Measurements from ENCODE around the gene CMTM8. TPM values are rescaled to one million over a fixed set of nuclear protein-coding genes. Genes with fewer than 3 reads are reported as not detected.
"Not testable (repeated sequence)": the region's sequence is repeated elsewhere in the genome, so short reads cannot be mapped to it uniquely, and the experiment has no call there.

The CMTM8 gene
- polyA plus RNA-seq, 6 donors from 2014 or later, result 0.44 to 1.3 (median 0.53) TPM; not detected in 1

DNA sequence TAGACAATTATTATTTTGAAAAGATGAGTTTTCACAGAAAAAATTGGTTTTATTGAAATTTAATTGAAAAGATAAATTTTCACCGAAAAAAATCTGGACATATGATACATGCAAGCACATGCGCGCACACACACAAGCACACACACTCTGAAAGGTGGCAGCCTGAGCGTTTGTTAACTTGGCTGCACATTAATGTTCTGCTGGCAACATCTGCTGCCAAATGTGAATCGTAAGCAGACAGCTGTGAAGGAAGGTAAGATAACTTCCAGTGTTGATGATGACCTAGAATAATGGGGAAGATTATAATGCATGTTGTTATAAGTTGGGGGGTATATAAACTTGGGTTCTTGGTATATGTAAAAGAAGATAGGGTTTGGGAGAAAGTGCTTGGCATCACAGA lies 134.8 kb downstream of the CMTM8 start:
- no peak for ATAC-seq (ENCODE audit: low read depth in 2 of 2)
- H3K27me3 Mint-ChIP-seq, result no peaks in the 10 kb centered on the region
- no peaks in the 10 kb centered on the region for H3K36me3 Mint-ChIP-seq
- DNase-seq, result no peak
- no peaks in the 10 kb centered on the region for H3K9me3 Mint-ChIP-seq
- peaks cover 12 to 27% (median 18%) of the 10 kb centered on the region in 3 donors for H3K4me1 Mint-ChIP-seq
- no peak overlapping the region for H3K4me3 Mint-ChIP-seq
- H3K27ac Mint-ChIP-seq, result peak overlapping the region in 1 of 6 donors; percentile 29

DNA sequence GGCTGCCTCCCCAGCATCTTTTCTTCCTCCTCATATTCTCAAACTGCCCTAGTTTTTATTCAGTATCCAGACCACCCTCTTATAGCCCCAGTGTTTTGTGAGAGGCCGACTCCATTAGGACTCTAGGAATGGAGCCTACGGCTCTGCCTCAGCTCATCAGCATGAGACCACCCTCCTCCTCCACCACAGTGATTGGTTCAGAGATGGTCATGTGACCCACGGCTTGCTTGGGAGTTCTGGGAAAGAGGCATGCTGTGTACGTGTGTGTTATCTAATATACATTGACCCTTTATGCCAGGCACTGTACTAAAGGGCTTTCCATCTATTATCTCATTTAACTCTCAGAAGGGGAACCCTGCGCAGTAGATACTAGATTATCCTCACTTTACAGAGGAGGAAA lies 135.4 kb downstream of the CMTM8 start:
- H3K36me3 Mint-ChIP-seq, result no peaks in the 10 kb centered on the region
- peaks cover 12 to 27% (median 18%) of the 10 kb centered on the region in 3 donors for H3K4me1 Mint-ChIP-seq
- H3K4me3 Mint-ChIP-seq, result no peak overlapping the region
- DNase-seq, result no peak
- no peaks in the 10 kb centered on the region for H3K9me3 Mint-ChIP-seq
- ATAC-seq (ENCODE audit: low read depth in 2 of 2), result no peak
- H3K27me3 Mint-ChIP-seq, result no peaks in the 10 kb centered on the region
- H3K27ac Mint-ChIP-seq, result peak overlapping the region in 1 of 6 donors; percentile 29

DNA sequence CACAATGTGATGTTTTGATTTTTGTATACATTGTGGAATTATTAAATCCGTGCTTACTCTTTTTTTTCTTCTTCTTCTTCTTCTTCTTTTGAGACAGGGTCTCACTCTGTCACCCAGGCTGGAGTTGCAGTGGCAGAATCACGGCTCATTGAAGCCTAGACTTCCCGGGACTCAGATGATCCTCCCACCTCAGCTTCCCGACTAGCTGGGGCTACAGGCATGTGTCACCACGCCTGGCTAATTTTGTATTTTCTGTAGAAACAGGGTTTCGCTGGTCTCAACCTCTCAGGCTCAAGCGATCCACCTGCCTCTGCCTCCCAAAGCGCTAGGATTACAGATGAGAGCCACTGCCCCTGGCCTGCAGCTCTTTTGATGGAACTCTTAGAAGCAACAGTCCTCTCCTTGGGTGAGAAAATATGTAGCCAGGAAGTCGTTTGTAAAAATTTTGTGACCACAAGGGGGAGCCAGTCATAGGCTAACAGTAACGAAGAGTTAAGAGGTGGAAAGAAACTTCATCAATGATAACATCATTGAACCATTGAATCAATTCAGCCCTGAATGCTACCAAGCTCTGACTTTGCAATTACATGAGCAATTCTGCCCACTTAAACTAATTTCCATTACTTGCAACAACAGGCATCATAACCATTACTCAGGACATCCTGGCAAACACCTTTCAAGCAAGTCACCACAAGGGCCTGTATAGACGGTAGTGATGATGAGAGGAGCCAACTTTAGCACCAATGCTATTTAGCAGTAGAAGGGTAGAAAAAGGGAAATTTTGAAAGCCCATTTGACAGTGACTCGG lies 136.5 kb downstream of the CMTM8 start:
- Mint-ChIP-seq H3K9me3 (no peaks in the 10 kb centered on the region), H3K36me3 (no peaks in the 10 kb centered on the region), H3K27ac (peak overlapping the region; percentile 49 to 91 (median 60)), H3K27me3 (no peaks in the 10 kb centered on the region), H3K4me1 (peaks cover 12 to 29% (median 18%) of the 10 kb centered on the region in 3 donors), H3K4me3 (peak overlapping the region in 1 of 8 donors; percentile 51)
- ATAC-seq (ENCODE audit: low read depth in 2 of 2) (peak; percentile 61 to 75), DNase-seq (peak; percentile 73)

GRCh38 chr3:32375596-32375930 lies 137.1 kb downstream of the CMTM8 start:
- Mint-ChIP-seq H3K4me3 (no peak overlapping the region), H3K4me1 (peaks cover 12 to 25% (median 18%) of the 10 kb centered on the region in 3 donors), H3K36me3 (no peaks in the 10 kb centered on the region), H3K27ac (peak overlapping the region in 1 of 6 donors; percentile 57), H3K9me3 (no peaks in the 10 kb centered on the region), H3K27me3 (no peaks in the 10 kb centered on the region)
- ATAC-seq (ENCODE audit: low read depth in 2 of 2) (no peak), DNase-seq (no peak)

GRCh38 chr3:32376115-32376514 lies 137.6 kb downstream of the CMTM8 start:
- Mint-ChIP-seq H3K4me3 (no peak overlapping the region), H3K9me3 (no peaks in the 10 kb centered on the region), H3K4me1 (peaks cover 12 to 23% (median 18%) of the 10 kb centered on the region in 3 donors), H3K36me3 (no peaks in the 10 kb centered on the region), H3K27me3 (no peaks in the 10 kb centered on the region), H3K27ac (no peak overlapping the region)
- ATAC-seq (ENCODE audit: low read depth in 2 of 2), result no peak
- no peak for DNase-seq

DNA sequence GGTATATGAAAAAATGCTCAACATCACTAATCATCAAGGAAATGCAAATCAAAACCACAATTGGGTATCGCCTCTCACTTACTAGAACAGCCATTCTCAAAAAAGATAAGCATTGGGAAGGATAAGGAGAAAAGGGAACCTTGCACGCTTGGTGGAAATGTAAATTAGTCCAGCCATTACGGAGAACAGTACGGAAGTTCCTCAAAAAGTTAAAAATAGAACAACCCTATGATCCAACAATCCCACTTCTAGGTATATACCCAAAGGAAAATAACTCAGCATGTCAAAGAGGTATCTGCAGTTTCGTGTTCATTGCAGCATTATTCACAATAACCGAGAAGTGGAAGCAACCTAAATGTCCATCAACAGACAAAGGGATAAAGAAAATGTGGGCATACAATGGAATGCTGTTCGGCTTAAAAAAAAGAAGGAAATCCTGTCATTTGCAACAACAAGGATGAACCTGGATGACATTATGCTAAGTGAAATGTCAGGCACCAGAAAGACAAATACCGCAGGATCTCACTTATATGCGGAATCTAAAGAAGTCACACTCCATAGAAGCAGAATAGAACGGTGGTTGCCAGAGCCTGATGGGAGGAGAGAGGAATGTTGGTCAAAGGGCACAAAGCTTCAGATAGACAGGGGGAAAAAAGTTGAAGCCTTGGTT lies 141.5 kb downstream of the CMTM8 start:
- Mint-ChIP-seq H3K4me1 (peaks cover 10 to 19% (median 14%) of the 10 kb centered on the region in 3 donors), H3K36me3 (no peaks in the 10 kb centered on the region), H3K9me3 (no peaks in the 10 kb centered on the region), H3K4me3 (no peak overlapping the region), H3K27ac (no peak overlapping the region), H3K27me3 (peaks cover 0 to 4% (median 0%) of the 10 kb centered on the region in 3 donors)
- DNase-seq, result no peak
- ATAC-seq (ENCODE audit: low read depth in 2 of 2), result no peak

DNA sequence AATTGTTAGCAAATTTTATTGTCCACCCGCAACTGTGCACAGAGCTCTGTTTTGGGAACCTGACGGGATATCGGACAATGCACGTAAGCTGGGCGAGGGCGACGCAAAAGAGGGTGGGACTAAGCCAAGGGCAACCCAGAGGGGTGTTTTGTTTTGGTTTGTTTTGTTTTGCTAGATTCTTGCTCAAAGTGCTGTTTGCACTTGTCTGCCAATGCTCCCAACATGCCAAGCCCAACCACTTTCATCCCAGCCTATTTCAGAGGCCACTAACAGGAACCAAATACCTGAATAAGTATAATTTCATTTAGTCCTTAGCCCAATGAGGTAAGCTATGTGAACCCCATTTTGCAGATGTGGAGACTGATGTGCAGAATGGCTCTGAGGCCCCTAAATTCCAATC lies 143.4 kb downstream of the CMTM8 start:
- Mint-ChIP-seq H3K4me3 (no peak overlapping the region), H3K9me3 (no peaks in the 10 kb centered on the region), H3K4me1 (peaks cover 16 to 22% (median 16%) of the 10 kb centered on the region in 3 donors), H3K27ac (no peak overlapping the region), H3K27me3 (peaks cover 0 to 6% (median 0%) of the 10 kb centered on the region in 3 donors), H3K36me3 (no peaks in the 10 kb centered on the region)
- no peak for ATAC-seq (ENCODE audit: low read depth in 2 of 2)
- DNase-seq, result no peak

DNA sequence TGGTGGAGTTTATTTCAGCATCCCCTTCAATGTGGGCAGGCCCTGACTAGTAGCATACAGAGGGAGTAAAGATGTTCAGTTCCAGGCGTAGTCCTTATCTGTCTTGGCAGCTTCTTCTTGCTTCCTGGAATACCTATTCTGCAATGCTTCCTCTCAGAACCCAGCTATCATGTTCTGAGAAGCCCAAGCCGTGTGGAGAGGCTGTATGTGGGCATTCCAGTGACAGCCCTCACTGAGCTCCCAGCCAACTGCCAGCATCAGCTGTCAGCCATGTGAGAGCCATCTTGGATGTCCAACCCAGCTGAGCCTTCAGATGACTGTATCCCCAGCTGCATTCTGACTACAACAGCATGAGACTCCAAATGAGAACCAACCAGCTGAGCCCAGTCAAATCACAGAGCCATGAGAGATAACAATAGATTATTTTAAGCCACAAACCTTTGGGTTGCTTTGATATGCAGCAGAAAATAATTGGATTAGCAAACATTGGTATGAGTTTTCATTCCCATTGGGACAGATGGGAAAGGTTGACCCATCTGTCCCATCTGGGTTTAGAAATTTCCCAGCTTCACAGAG lies 144.7 kb downstream of the CMTM8 start:
- Mint-ChIP-seq H3K36me3 (no peaks in the 10 kb centered on the region), H3K4me1 (peaks cover 16 to 24% (median 16%) of the 10 kb centered on the region in 3 donors), H3K27me3 (peaks cover 0 to 6% (median 0%) of the 10 kb centered on the region in 3 donors), H3K27ac (peak overlapping the region in 2 of 6 donors; percentile 84 to 93), H3K4me3 (no peak overlapping the region), H3K9me3 (no peaks in the 10 kb centered on the region)
- DNase-seq (no peak), ATAC-seq (ENCODE audit: low read depth in 2 of 2) (no peak)

- Mint-ChIP-seq H3K27ac (peak overlapping the region in 5 of 6 donors; percentile 3 to 96 (median 93)), H3K9me3 (no peaks in the 10 kb centered on the region), H3K27me3 (peaks cover 0 to 6% (median 0%) of the 10 kb centered on the region in 3 donors), H3K36me3 (no peaks in the 10 kb centered on the region), H3K4me3 (peak overlapping the region in 4 of 8 donors; percentile 7 to 30 (median 18)), H3K4me1 (peaks cover 16 to 24% (median 20%) of the 10 kb centered on the region in 3 donors)
- ATAC-seq (ENCODE audit: low read depth in 2 of 2), result peak; percentile 85 to 88
- DNase-seq, result peak; percentile 32
Measured at GRCh38 chr3:32384938-32385337, 146.5 kb downstream of the CMTM8 start.

- peak overlapping the region in 3 of 6 donors; percentile 57 to 91 (median 57) for H3K27ac Mint-ChIP-seq
- no peak for DNase-seq
Measured at GRCh38 chr3:32387512-32387911, 149.0 kb downstream of the CMTM8 start.

DNA sequence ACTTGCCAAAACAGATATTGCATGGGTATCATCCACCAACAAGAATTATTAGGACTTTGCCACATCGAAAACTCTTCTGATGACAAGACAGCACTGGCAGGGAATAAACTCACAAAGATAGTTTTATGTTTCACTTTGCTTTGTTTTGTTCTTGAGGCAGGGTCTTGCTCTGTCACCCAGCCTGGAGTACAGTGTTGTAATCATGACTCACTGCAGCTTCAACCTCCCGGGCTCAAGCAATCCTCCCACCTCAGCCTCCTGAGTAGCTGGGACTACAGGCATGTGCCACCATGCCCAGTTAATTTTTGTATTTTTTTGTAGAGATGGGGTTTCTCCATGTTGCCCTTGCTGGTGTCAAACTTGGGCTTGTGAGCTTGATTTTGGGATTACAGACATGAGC lies 151.1 kb downstream of the CMTM8 start:
- H3K4me1 Mint-ChIP-seq, result peaks cover 45 to 49% (median 47%) of the 10 kb centered on the region in 3 donors
- peak overlapping the region in 3 of 8 donors; percentile 20 to 73 (median 22) for H3K4me3 Mint-ChIP-seq
- H3K36me3 Mint-ChIP-seq; H3K9me3 Mint-ChIP-seq; DNase-seq; H3K27me3 Mint-ChIP-seq; ATAC-seq (ENCODE audit: low read depth in 2 of 2): not testable (repeated sequence)
- peak overlapping the region in 1 of 6 donors; percentile 28 for H3K27ac Mint-ChIP-seq

More at GRCh38 chr3:32387512-32387911, 149.0 kb downstream of the CMTM8 start:
- ATAC-seq (ENCODE audit: low read depth in 2 of 2), result no peak
- H3K36me3 Mint-ChIP-seq, result no peaks in the 10 kb centered on the region
- H3K4me3 Mint-ChIP-seq, result peak overlapping the region in 2 of 8 donors; percentile 28 to 30
- peaks cover 30 to 36% (median 32%) of the 10 kb centered on the region in 3 donors for H3K4me1 Mint-ChIP-seq
- H3K27me3 Mint-ChIP-seq, result peaks cover 0 to 6% (median 0%) of the 10 kb centered on the region in 3 donors
- no peaks in the 10 kb centered on the region for H3K9me3 Mint-ChIP-seq

DNA sequence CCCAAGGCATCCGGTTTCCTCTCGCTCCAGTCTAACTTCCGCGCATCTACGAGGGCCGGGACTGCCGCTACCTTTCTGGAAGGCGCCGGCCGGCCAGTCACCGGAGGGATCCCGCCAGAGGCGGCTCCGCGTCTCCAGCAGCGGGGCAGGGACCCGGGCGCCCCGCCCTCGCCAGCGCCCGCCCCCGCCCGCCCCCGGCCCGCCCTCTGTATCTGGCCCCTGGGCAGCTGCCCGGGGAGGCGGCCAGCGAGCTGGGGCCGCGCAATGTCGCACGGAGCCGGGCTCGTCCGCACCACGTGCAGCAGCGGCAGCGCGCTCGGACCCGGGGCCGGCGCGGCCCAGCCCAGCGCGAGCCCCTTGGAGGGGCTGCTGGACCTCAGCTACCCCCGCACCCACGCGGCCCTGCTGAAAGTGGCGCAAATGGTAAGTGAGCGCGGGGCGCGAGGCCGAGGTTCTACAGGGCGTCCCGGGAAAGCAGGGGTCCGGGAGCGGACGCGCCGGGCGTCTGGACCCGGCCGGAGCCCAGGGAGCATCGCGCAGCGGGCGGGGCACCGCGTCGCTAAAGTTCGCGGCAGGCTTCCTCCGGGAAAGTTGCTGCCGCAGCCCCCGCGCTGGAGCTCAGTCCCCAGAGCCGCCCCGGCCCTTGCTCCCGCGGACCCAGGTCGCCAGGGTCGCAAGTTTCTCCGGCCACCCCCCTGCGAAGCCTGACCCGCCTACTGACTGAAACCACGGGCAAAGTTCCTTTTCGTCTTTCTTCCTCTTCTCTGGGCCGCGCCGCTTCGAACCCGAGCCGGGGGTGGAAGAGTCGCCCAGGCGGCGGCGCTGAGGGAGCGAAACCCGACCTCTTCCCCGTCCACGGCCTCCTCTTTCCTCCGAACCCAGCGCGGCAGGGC lies 153.4 kb downstream of the CMTM8 start, which contains the start of gene CMTM7:
Gene CMTM7, plus strand, starts transcription at position 211 of the 893 bp plus-strand sequence. Its CDS starts 54 bp downstream, at position 265.
- Mint-ChIP-seq H3K36me3 (no peaks in the 10 kb centered on the region), H3K4me1 (peaks cover 43 to 61% (median 56%) of the 10 kb centered on the region in 3 donors), H3K4me3 (peak within 1 kb of the TSS; percentile 91 to 99 (median 98)), H3K9me3 (no peaks in the 10 kb centered on the region), H3K27ac (peak within 1 kb of the TSS; percentile 92 to 97 (median 95)), H3K27me3 (no peaks in the 10 kb centered on the region)
- peak; percentile 54 for DNase-seq
- peak; percentile 55 to 58 for ATAC-seq (ENCODE audit: low read depth in 2 of 2)
